Measurements from ENCODE around the gene GRM8.

GRM8 gene

DNA sequence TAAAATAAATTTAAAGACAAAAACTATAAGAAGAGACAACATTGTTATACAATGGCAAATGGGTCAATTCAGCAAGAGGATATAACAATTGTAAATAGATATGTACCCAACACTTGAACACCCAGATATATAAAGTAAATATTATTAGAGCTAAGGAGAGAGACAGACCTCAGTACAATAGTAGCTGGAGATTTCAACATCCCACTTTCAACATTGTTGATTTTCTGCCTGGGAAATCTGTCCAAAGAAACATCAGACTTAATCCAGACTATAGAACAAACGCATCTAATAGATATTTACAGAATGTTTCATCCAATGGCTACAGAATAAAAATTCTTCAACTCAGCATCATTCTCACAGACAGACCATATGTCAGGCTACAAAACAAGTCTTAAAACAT lies 256.1 kb downstream of the GRM8 start:
- TF ChIP-seq ZNF274 (IDR thresholded peaks at IDR 0.05; ENCODE audit: low read depth, low read length): no peak
- H3K4me3 ChIP-seq (ENCODE audit: low read length): no peak overlapping the region

DNA sequence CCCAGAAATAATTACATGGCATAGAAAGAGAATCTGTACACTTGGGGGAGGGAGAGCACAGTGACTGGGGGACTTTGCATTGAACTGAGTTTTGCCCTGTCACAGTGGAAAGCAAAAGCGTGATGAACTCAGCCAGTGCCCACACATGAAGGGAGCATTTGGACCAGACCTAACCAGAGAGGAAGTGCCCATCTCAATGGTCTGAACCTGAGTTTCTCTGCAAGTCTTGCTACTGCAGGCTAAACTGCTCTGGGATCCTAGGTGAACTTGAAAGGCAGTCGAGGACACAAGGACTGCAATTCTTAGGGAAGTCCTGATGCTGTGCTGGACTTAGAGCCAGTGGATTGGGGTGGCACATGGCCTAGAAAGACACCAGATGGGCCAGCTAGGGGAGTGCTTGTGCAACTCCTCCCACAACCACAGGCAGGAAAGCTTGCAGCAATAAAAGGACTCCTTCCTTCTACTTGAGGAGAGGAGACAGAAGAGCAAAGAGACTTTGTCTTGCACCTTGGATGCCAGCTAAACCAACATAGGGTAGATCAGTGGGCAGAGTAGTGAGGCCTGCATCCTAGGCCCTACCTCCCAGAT lies 259.0 kb downstream of the GRM8 start:
- no peak overlapping the region for H3K4me3 ChIP-seq (ENCODE audit: low read length)
- no peak for TF ChIP-seq ZNF274 (IDR thresholded peaks at IDR 0.05; ENCODE audit: low read depth, low read length)

DNA sequence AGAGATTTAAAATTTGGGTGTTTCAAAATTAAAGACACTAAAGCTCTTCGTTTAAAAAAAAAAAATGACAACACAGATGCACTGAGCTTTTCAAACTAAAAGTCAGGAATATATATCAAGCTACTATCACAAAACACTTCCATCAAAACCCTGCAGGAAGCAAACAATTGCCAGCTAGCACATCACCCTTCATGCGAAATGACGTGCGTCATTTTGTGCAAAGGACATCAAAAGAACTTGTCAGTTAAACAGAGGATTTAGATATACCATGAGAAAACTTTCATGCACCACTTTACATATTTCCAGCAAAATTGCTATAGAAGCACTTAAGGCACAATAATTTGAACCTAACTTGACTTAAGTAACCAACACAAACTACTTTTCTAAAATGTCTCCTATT lies 264.7 kb downstream of the GRM8 start:
- no peak for TF ChIP-seq ZNF274 (IDR thresholded peaks at IDR 0.05; ENCODE audit: low read depth, low read length)
- no peak overlapping the region for H3K4me3 ChIP-seq (ENCODE audit: low read length)

DNA sequence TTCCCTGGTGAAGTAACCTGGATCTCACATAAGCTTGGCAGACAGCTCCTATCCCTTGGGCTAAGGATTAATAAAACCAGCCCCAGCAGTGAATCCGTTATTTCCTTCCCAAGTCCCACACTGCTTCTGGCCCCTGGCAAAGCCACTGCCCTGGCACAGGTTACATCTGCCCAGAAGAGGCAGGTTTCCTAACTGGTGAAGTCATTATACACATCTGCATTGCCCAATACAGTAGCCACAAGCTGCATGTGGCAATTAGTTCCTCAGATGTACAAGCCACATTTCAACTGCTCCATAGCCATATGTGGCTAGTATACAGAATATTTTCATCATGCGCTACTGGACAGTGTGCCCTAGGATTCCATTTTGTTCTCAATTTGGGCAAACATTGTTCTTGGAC lies 273.0 kb downstream of the GRM8 start:
- no peak for TF ChIP-seq ZNF274 (IDR thresholded peaks at IDR 0.05; ENCODE audit: low read depth, low read length)
- no peak overlapping the region for H3K4me3 ChIP-seq (ENCODE audit: low read length)

DNA sequence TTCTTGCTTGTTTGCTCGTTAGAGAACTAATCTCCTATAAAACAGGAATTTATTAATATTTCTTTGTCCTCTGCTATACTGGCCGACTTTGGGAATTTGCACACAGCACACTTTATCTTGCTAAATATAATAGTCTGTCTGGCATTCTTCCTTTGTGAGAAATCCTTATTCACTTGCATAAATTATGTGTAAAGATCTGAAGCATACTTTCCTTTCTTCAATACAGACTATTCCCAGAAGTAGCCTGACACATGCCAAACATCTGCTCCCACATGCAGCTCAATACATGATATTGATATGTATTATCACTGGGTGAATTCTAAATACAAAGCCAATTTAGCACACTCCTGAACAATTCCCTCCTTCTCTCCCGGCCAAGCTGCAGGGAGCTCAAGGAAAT lies 273.9 kb downstream of the GRM8 start:
- H3K4me3 ChIP-seq (ENCODE audit: low read length): no peak overlapping the region
- TF ChIP-seq ZNF274 (IDR thresholded peaks at IDR 0.05; ENCODE audit: low read depth, low read length): no peak

DNA sequence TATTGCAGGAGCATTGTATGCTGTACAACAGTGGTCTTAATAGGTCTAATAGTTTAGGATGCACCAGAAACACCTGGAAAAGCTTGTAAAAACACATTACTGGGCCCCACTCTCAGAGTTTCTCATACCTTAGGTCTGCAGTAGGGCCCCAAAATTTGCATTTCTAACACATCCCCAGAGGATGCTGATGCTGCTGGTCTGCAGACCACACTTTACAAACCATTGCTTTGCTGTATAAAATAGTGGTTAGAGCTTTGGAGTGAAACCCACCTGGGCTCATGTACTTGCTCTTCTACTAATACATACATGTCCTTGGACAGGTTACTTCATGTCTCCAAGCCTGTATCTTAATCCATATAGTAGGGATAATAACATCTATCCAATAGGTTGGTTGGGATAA lies 279.7 kb downstream of the GRM8 start:
- no peak overlapping the region for H3K4me3 ChIP-seq (ENCODE audit: low read length)
- TF ChIP-seq ZNF274 (IDR thresholded peaks at IDR 0.05; ENCODE audit: low read depth, low read length): no peak

DNA sequence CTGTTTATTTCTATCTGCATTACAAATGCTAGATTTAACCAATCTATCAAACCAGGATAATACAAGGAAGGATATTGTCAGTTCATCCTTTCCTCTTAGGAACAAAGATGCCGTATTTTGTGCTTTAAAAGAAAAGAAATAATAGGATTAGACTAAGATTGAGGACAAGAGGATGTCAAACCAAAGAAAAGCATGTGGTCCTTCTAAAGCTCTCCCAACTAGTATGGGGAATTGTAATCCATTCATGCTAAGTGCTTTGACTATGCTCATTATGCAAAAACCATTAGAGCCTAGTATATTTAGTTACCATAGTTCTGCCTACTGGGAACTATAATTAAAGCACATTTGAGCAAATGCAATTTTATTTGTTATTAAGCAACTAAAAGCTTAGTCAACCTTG lies 280.2 kb downstream of the GRM8 start:
- TF ChIP-seq ZNF274 (IDR thresholded peaks at IDR 0.05; ENCODE audit: low read depth, low read length): no peak
- no peak overlapping the region for H3K4me3 ChIP-seq (ENCODE audit: low read length)

DNA sequence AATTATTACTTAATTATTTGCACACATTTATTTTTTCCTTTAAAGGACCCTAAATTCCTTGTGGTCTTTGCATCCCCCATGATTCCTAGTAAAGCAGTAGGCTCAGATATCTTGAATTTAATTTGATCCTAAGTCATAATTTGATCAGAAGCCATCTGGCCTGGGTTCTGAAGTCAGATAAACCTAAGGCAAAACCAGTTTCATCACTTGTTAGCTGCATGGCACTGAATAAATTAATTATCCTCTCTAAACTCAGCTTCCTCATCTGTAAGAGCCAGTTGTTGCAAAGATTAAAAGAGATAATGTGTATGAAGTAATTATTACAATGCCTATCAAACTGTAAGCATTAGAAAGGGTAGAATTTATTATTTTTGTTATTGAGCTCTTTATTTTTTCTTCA lies 293.1 kb downstream of the GRM8 start:
- no peak overlapping the region for H3K4me3 ChIP-seq (ENCODE audit: low read length)
- TF ChIP-seq ZNF274 (IDR thresholded peaks at IDR 0.05; ENCODE audit: low read depth, low read length): no peak

DNA sequence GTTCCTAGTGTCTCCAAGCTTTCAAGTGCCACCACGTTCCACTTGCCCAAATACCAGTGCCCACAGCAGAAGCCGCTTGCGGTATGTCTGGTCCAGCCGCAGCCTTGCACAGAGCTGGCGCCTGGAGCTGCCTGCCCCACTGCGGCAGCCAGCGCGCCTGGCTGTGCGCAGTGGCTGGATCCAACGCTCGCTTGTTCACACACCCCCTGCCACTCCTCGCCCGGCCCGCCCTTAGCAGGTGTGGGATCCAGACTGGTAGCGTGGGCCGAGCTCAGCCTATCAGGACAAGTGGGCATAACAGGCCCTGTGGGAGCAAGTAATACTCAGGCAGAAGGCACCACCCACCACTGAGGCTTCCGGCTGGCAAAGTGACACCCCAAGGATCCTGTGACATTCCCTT lies 294.4 kb downstream of the GRM8 start:
- no peak overlapping the region for H3K4me3 ChIP-seq (ENCODE audit: low read length)
- TF ChIP-seq ZNF274 (IDR thresholded peaks at IDR 0.05; ENCODE audit: low read depth, low read length): no peak

DNA sequence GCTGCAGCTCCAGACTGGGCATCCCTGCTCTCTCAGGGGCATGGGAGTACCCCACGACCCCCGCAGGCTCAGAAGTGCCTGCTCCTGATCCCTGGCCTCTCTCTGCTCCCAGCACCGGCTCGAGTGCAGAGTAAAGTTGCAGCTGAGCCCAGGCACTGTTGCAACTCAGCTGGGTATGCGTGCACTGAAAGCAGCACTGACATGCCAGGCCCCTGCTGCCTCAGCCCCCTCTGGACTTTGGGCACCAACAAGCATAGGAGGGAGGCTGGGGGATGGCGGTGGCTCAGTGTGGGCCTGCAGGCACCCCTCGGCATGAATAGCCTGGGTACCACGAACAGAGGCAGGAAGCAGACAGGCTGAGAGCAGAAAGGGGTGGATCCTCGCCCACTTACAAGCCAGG lies 295.3 kb downstream of the GRM8 start:
- no peak for TF ChIP-seq ZNF274 (IDR thresholded peaks at IDR 0.05; ENCODE audit: low read depth, low read length)
- no peak overlapping the region for H3K4me3 ChIP-seq (ENCODE audit: low read length)

DNA sequence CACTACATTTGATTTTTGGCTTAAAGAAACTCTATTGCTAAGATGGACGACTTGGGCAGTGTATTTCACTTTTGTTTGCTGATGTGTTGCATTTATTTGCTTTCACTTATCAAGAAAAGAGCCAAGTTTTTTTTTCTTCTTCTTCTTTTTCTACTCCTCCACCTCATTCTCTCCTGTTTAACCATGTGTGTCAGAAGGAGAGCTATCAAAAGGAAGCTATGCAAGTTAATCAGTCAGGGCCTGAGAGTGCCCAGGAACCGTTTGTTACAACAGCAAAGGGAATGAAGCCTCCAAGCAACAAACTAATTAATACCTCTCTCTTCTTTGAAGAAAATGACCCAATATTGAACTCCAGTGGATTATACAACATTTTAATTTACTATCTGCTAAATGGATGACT lies 299.3 kb downstream of the GRM8 start:
- no peak for TF ChIP-seq ZNF274 (IDR thresholded peaks at IDR 0.05; ENCODE audit: low read depth, low read length)
- H3K4me3 ChIP-seq (ENCODE audit: low read length): no peak overlapping the region

DNA sequence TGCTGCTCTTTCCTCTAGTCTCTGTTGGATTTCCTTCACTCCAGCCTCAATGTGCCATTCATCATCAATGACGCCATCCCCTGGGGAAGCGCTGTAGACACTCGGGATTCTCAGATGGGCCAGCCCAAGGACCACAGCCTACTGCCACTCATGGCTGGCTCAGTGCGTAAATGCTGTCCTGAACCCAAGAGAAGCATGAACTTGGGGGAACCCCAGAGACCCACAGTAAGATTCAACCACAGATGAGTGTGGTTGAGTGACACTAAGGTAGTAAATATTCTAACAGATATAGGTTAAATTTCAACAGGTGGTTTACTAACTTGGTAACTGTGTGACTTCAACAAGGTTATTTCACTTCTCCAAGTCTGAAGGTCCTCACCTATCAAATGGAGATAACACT lies 304.1 kb downstream of the GRM8 start:
- H3K4me3 ChIP-seq (ENCODE audit: low read length): no peak overlapping the region
- TF ChIP-seq ZNF274 (IDR thresholded peaks at IDR 0.05; ENCODE audit: low read depth, low read length): no peak

DNA sequence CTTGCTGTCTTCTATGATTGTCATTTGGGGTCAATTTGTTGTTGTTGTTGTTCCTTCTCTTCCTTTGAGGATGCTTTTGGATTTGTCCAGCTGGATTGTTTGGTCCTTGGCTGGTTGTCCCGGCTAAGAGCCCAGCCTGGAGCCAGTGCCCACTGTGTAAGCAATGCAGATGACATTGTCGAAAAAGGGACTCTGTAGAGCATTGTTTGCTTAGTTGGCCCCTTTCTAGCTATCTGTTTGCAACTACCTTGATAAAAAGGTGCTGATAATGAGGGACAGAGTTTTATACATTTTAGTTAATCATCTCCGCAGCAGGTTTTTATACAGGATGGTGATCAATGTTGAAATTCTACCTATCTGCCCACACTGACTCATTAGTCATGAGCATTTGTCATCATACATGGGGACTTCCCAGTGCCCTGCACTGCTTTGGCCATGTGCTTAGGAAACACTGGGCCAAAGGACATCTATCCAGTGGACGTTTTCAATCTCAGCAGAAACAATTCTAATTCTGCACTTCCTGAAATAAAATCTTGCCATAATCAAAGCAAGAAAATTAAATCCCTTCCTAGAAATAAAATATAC lies 311.9 kb downstream of the GRM8 start:
- TF ChIP-seq ZNF274 (IDR thresholded peaks at IDR 0.05; ENCODE audit: low read depth, low read length): no peak
- no peak overlapping the region for H3K4me3 ChIP-seq (ENCODE audit: low read length)

DNA sequence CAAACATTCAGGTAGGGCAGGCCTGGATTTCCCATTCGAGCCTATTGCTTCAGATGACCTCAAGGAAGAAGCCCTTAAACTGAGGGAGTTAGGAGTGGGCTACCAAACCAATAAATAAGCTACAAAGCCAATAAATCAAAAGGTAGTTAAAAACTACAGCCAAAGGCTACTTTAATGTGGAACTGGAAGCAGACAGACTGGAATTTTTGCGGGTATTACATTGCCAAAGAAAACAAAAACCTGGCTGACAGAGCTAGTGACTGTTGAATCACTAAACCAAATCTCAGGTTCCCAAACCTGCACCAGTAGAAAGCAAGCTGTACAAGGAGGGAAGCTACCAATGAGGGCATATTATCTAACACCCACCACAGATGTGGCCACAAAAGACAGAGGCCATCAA lies 315.6 kb downstream of the GRM8 start:
- H3K4me3 ChIP-seq (ENCODE audit: low read length): no peak overlapping the region
- no peak for TF ChIP-seq ZNF274 (IDR thresholded peaks at IDR 0.05; ENCODE audit: low read depth, low read length)

DNA sequence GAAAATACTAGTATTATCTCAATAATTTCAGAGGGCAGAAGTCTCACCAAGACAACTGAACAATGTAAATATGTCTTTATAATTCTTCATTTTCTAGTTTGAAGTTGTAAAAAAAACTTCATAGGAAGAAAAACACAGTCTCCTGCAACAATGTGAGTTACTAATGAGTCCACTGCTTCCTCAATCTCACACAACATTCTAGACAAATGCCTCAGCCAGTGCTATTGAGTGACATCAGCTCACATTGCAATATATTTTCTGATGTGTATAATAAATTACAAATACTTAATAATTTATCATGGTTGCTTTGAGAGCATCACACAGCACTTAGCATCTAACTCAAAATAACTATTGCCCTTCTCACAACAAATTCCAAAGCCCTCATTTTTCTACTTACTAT lies 321.2 kb downstream of the GRM8 start:
- TF ChIP-seq ZNF274 (IDR thresholded peaks at IDR 0.05; ENCODE audit: low read depth, low read length): no peak
- H3K4me3 ChIP-seq (ENCODE audit: low read length): no peak overlapping the region

DNA sequence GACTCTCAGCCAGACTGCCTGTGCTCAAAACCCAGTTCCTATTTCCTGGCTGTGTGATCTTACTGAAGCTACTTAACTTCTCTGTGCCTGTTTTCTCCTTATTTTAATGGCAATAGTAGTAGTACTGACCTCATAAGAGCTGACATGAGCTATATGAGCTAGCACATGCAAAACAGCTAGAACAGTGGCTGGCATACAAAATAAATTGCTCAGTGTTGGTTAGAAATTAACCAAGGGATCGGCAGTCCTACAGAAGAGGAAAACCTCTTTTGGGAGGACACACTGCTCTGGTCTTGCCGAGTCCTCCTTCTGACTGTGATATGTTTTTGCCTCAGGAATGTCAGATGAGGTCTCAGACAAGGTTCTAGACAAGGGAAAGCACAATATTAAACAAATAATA lies 322.6 kb downstream of the GRM8 start:
- H3K4me3 ChIP-seq (ENCODE audit: low read length): no peak overlapping the region
- TF ChIP-seq ZNF274 (IDR thresholded peaks at IDR 0.05; ENCODE audit: low read depth, low read length): no peak
